H9 (cell line): ENCODE measurements around the gene ADAMTS2. TPM values are rescaled to one million over a fixed set of nuclear protein-coding genes. Genes with fewer than 3 reads are reported as not detected.

Experiments
- DNase-seq: peaks from one replicate; pipeline ENCODE4 v3.0.0-alpha.2; 2017
- H2AFZ ChIP-seq: one replicate; pipeline ENCODE4 v1.6.1; 2013; ENCODE audit warnings: mild to moderate bottlenecking, low read length, control low read depth, moderate library complexity
- H2AK5ac ChIP-seq: 2 replicates; pipeline ENCODE4 v1.6.1; 2013; ENCODE audit warnings: low read length, control low read depth, mixed read lengths; ENCODE audit not compliant: insufficient read length
- H2BK120ac ChIP-seq: one replicate; pipeline ENCODE4 v1.6.1; 2013; ENCODE audit warnings: low read depth, mild to moderate bottlenecking, low read length, control low read depth, inconsistent platforms; ENCODE audit not compliant: poor library complexity, severe bottlenecking
- H2BK12ac ChIP-seq: 2 replicates; pipeline ENCODE4 v1.6.1; 2013; ENCODE audit warnings: low read length, control low read depth, mixed read lengths, low read depth; ENCODE audit not compliant: insufficient read length
- H2BK15ac ChIP-seq: 2 replicates; pipeline ENCODE4 v1.6.1; 2013; ENCODE audit warnings: low read depth, low read length, control low read depth
- H2BK20ac ChIP-seq: one replicate; pipeline ENCODE4 v1.6.1; 2013; ENCODE audit warnings: low read depth, mild to moderate bottlenecking, low read length, control low read depth, inconsistent platforms; ENCODE audit not compliant: poor library complexity, severe bottlenecking
- H2BK5ac ChIP-seq: 2 replicates; pipeline ENCODE4 v1.6.1; 2013; ENCODE audit warnings: low read length, control low read depth, mixed read lengths; ENCODE audit not compliant: insufficient read length
- H3K14ac ChIP-seq: 2 replicates; pipeline ENCODE4 v1.6.1; 2013; ENCODE audit warnings: low read length, control low read depth; ENCODE audit not compliant: insufficient read depth
- H3K18ac ChIP-seq: 2 replicates; pipeline ENCODE4 v1.6.1; 2013; ENCODE audit warnings: low read depth, mild to moderate bottlenecking, mixed read lengths, low read length, control low read depth; ENCODE audit not compliant: insufficient read length
- H3K23ac ChIP-seq: 2 replicates; pipeline ENCODE4 v1.6.1; 2013; ENCODE audit warnings: low read length, control low read depth, mixed read lengths, low read depth; ENCODE audit not compliant: insufficient read length
- H3K23me2 ChIP-seq: 2 replicates; pipeline ENCODE4 v1.6.1; 2013; ENCODE audit warnings: low read depth, mild to moderate bottlenecking, mixed read lengths, low read length, control low read depth; ENCODE audit not compliant: insufficient read length, poor library complexity, severe bottlenecking
- H3K27ac ChIP-seq: 2 replicates; pipeline ENCODE4 v1.5.1; 2013; ENCODE audit warnings: low read length, control low read depth, mixed read lengths, low read depth; ENCODE audit not compliant: insufficient read length
- H3K27me3 ChIP-seq: 2 replicates; pipeline ENCODE4 v1.6.1; 2013; ENCODE audit warnings: low read length, control low read depth, inconsistent platforms; ENCODE audit not compliant: insufficient read depth
- H3K4ac ChIP-seq: 2 replicates; pipeline ENCODE4 v1.6.1; 2013; ENCODE audit warnings: low read depth, mild to moderate bottlenecking, control low read depth, inconsistent platforms, low read length, moderate library complexity
- H3K4me1 ChIP-seq: 2 replicates; pipeline ENCODE4 v1.6.1; 2013; ENCODE audit warnings: low read length, control low read depth, inconsistent platforms; ENCODE audit not compliant: insufficient read depth
- H3K4me2 ChIP-seq: 2 replicates; pipeline ENCODE4 v1.6.1; 2013; ENCODE audit warnings: low read length, control low read depth, mixed read lengths; ENCODE audit not compliant: insufficient read length, insufficient read depth
- H3K56ac ChIP-seq: 2 replicates; pipeline ENCODE4 v1.6.1; 2013; ENCODE audit warnings: low read depth, mild to moderate bottlenecking, mixed read lengths, low read length, control low read depth; ENCODE audit not compliant: insufficient read length
- H3K79me1 ChIP-seq: 2 replicates; pipeline ENCODE4 v1.6.1; 2013; ENCODE audit warnings: low read depth, mild to moderate bottlenecking, moderate library complexity, low read length, control low read depth, inconsistent platforms; ENCODE audit not compliant: insufficient read depth, poor library complexity, severe bottlenecking
- H3K79me2 ChIP-seq: 2 replicates; pipeline ENCODE4 v1.6.1; 2013; ENCODE audit warnings: low read length, control low read depth, inconsistent platforms; ENCODE audit not compliant: insufficient read depth
- H3K9ac ChIP-seq: 2 replicates; pipeline ENCODE4 v1.6.1; 2013; ENCODE audit warnings: low read length, control low read depth, mixed read lengths; ENCODE audit not compliant: insufficient read length; ENCODE audit errors: extremely low read depth
- H3K9me3 ChIP-seq: one replicate; pipeline ENCODE4 v1.6.1; 2013; ENCODE audit warnings: low read depth, low read length, inconsistent platforms; ENCODE audit not compliant: control insufficient read depth
- H3T11ph ChIP-seq: one replicate; pipeline ENCODE4 v1.6.1; 2013; ENCODE audit warnings: mild to moderate bottlenecking, low read length, control low read depth, inconsistent platforms
- H4K20me1 ChIP-seq: one replicate; pipeline ENCODE4 v1.6.1; 2013; ENCODE audit not compliant: control insufficient read depth, insufficient read length, insufficient read depth
- H4K5ac ChIP-seq: 2 replicates; pipeline ENCODE4 v1.6.1; 2013; ENCODE audit warnings: low read depth, mild to moderate bottlenecking, mixed read lengths, low read length, control low read depth; ENCODE audit not compliant: insufficient read length
- H4K8ac ChIP-seq: replicated peaks from 2 replicates; pipeline ENCODE4 v1.6.1; 2013; ENCODE audit warnings: low read length, control low read depth, mixed read lengths, low read depth; ENCODE audit not compliant: insufficient read length
- H4K91ac ChIP-seq: 2 replicates; pipeline ENCODE4 v1.6.1; 2013; ENCODE audit warnings: low read depth, mild to moderate bottlenecking, moderate library complexity, mixed read lengths, low read length, control low read depth; ENCODE audit not compliant: insufficient read length
- H3K27ac Mint-ChIP-seq, 3 experiments: 2 replicates in 2 of 3; 3 replicates in 1 of 3; pipeline ENCODE4 v1.8.0; 2020 to 2021; ENCODE audit warnings: mixed read lengths in 3 of 3, mild to moderate bottlenecking in 1 of 3, moderate library complexity in 1 of 3
- H3K27me3 Mint-ChIP-seq: 2 replicates; pipeline ENCODE4 v1.8.0; 2021; ENCODE audit warnings: low read depth, mild to moderate bottlenecking, moderate library complexity, mixed read lengths
- H3K36me3 Mint-ChIP-seq, 3 experiments: 2 replicates in 2 of 3; 3 replicates in 1 of 3; pipeline ENCODE4 v1.8.0; 2020 to 2021; ENCODE audit warnings: low read depth in 3 of 3, mixed read lengths in 3 of 3; ENCODE audit not compliant: insufficient read depth in 1 of 3
- H3K4me1 Mint-ChIP-seq, 2 experiments: 2 replicates each; pipeline ENCODE4 v1.8.0; 2020; ENCODE audit warnings: mixed read lengths in 2 of 2
- H3K4me3 Mint-ChIP-seq, 2 experiments: 2 replicates in 1 of 2; 3 replicates in 1 of 2; pipeline ENCODE4 v1.8.0; 2020 to 2021; ENCODE audit warnings: mild to moderate bottlenecking in 2 of 2, mixed read lengths in 2 of 2, moderate library complexity in 1 of 2
- H3K9me3 Mint-ChIP-seq, 2 experiments: 2 replicates in 1 of 2; 3 replicates in 1 of 2; pipeline ENCODE4 v1.8.0; 2020; ENCODE audit warnings: mild to moderate bottlenecking in 2 of 2, mixed read lengths in 2 of 2, moderate library complexity in 1 of 2
- CTCF ChIP-seq: fragments of 200-600 bp; sonication (generic); conservative IDR thresholded peaks from 3 replicates; pipeline ENCODE4 v1.8.0; 2021; ENCODE audit warnings: antibody characterized with exemption, mild to moderate bottlenecking
- WGBS: extraction: QIAGEN DNeasy Blood & Tissue Kit; methylation state at CpG from one replicate; pipeline ENCODE4 v1.1.7; 2013; ENCODE audit warnings: missing lambda C conversion rate, low lambda C conversion rate, mixed read lengths; ENCODE audit not compliant: insufficient read length; ENCODE audit errors: extremely low coverage; 5-methylcytosine and 5-hydroxymethylcytosine counted together
- total RNA-seq: library from RNA; stranded (reverse); gene quantifications from 2 replicates; pipeline ENCODE4 v1.2.1, GENCODE V29; 2021

Gene ADAMTS2
- total RNA-seq, 1 experiment from 2014 or later = 5.4 TPM

GRCh38 chr5:179203248-179203647 lies 142.0 kb downstream of the ADAMTS2 start:
- Histone ChIP-seq H2BK120ac (no peak overlapping the region), H2AFZ (no peak overlapping the region), H3K23me2 (no peaks in the 10 kb centered on the region), H3K4me1 (no peaks in the 10 kb centered on the region), H2BK12ac (no peak overlapping the region), H3K79me2 (no peaks in the 10 kb centered on the region), H4K20me1 (no peaks in the 10 kb centered on the region), H4K91ac (no peak overlapping the region), H3K23ac (no peak overlapping the region), H3K9me3 (no peaks in the 10 kb centered on the region), H3K4me2 (no peak overlapping the region), H3K27me3 (no peaks in the 10 kb centered on the region), H4K5ac (no peak overlapping the region), H3K14ac (no peak overlapping the region), H2AK5ac (no peak overlapping the region), H3K4ac (no peak overlapping the region), H3K27ac (no peak overlapping the region), H2BK20ac (no peak overlapping the region), H3K56ac (no peak overlapping the region), H3T11ph (no peak overlapping the region), H3K79me1 (no peaks in the 10 kb centered on the region), H4K8ac (no peak overlapping the region), H3K18ac (no peak overlapping the region), H3K9ac (no peak overlapping the region), H2BK5ac (no peak overlapping the region), H2BK15ac (no peak overlapping the region)
- Mint-ChIP-seq H3K4me3 (no peak overlapping the region), H3K27me3 (no peaks in the 10 kb centered on the region), H3K27ac (peak overlapping the region in 1 of 3 experiments; percentile 44; a peak in 1 of 7 replicates), H3K36me3 (no peaks in the 10 kb centered on the region), H3K4me1 (peaks cover 7 to 11% of the 10 kb centered on the region in 2 experiments), H3K9me3 (no peaks in the 10 kb centered on the region)
- no peak for DNase-seq
- no peak for TF ChIP-seq CTCF
- no CpG with 5 or more reads among the region's 9 CpGs for WGBS
